AG04450 (cell line): ENCODE results near the gene UBE2E2. TPM values are rescaled to one million over a fixed set of nuclear protein-coding genes. Genes with fewer than 3 reads are reported as not detected.
"Not testable (repeated sequence)": the region's sequence is repeated elsewhere in the genome, so short reads cannot be mapped to it uniquely, and the experiment has no call there.

Source experiments
- CTCF ChIA-PET: fragments of 300-600, 350-600 bp; formaldehyde crosslinking; extraction: SDS; loops from one replicate; lab custom pipeline; 2022; ENCODE audit warnings: antibody characterized with exemption, inconsistent platforms; lab: Charles Lee
- POLR2A ChIA-PET: fragments of 350-600 bp; formaldehyde crosslinking; extraction: SDS; loops from one replicate; lab custom pipeline; 2021; ENCODE audit warnings: antibody characterized with exemption, inconsistent platforms; lab: Yijun Ruan, JAX
- DNase-seq: peaks from one replicate; pipeline ENCODE4 v3.0.0-alpha.2; 2011; ENCODE audit warnings: low read depth, low spot score
- H3K27ac ChIP-seq: one replicate; pipeline ENCODE4 v1.5.1; 2012; ENCODE audit warnings: low read depth, low read length, control low read depth
- H3K27me3 ChIP-seq: one replicate; pipeline ENCODE4 v1.6.0; 2012; ENCODE audit warnings: low read length; ENCODE audit not compliant: control insufficient read depth, insufficient read depth
- H3K4me3 ChIP-seq: 2 replicates; pipeline ENCODE4 v1.5.1; 2011; ENCODE audit warnings: mild to moderate bottlenecking, low read depth, low read length, control low read depth
- H3K9me3 ChIP-seq: 2 replicates; pipeline ENCODE4 v1.5.1; 2012; ENCODE audit warnings: low read length; ENCODE audit not compliant: control insufficient read depth, insufficient read depth
- polyA plus RNA-seq: library from polyadenylated mRNA; depleted of rRNA; stranded (reverse); fragments of >200 nt; gene quantifications from 2 replicates; pipeline ENCODE4 v1.2.3, GENCODE V29; 2011
- TF ChIP-seq, protein P1 (sequence below): IDR thresholded peaks from 2 replicates; pipeline ENCODE4 v1.5.1; 2011; ENCODE audit warnings: low read depth, low read length, control low read depth, inconsistent platforms

UBE2E2 gene
- polyA plus RNA-seq, 1 experiment: 43.2 TPM

DNA sequence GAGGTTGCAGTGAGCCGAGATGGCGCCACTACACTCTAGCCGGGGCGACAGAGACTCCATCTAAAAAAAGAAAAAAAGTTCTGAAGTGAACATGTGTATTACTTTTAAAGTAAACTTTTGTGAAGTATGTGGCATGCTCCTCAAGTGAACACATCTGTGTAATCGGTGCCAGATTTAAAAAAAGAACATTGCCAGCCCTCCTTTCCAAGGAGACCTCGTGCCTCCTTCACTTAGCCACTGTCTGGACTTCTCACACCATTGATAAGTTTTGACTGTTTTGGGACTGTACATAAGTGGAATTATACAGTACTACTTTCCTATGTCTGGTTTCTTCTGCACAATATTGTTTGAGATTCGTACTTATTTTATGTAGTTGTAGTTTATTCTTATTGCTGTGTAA, 140.4 kb downstream of the UBE2E2 start:
- CTCF ChIA-PET: no interaction called here
- Histone ChIP-seq H3K9me3 (no peaks in the 10 kb centered on the region), H3K27ac (no peak overlapping the region), H3K4me3 (no peak overlapping the region), H3K27me3 (no peaks in the 10 kb centered on the region)
- no peak for DNase-seq
- POLR2A ChIA-PET: no interaction called here
- TF ChIP-seq, protein P1, sequence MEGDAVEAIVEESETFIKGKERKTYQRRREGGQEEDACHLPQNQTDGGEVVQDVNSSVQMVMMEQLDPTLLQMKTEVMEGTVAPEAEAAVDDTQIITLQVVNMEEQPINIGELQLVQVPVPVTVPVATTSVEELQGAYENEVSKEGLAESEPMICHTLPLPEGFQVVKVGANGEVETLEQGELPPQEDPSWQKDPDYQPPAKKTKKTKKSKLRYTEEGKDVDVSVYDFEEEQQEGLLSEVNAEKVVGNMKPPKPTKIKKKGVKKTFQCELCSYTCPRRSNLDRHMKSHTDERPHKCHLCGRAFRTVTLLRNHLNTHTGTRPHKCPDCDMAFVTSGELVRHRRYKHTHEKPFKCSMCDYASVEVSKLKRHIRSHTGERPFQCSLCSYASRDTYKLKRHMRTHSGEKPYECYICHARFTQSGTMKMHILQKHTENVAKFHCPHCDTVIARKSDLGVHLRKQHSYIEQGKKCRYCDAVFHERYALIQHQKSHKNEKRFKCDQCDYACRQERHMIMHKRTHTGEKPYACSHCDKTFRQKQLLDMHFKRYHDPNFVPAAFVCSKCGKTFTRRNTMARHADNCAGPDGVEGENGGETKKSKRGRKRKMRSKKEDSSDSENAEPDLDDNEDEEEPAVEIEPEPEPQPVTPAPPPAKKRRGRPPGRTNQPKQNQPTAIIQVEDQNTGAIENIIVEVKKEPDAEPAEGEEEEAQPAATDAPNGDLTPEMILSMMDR: no peak

GRCh38 chr3:23344886-23345285, 141.8 kb downstream of the UBE2E2 start:
- CTCF ChIA-PET: no interaction called here
- no peak overlapping the region for H3K4me3 ChIP-seq
- POLR2A ChIA-PET: interaction anchor here (0.7 kb wide), 1 partner anchor 572 kb away, joined by 3 read pairs; the partner anchor contains the start of genes NKIRAS1 and RPL15

DNA sequence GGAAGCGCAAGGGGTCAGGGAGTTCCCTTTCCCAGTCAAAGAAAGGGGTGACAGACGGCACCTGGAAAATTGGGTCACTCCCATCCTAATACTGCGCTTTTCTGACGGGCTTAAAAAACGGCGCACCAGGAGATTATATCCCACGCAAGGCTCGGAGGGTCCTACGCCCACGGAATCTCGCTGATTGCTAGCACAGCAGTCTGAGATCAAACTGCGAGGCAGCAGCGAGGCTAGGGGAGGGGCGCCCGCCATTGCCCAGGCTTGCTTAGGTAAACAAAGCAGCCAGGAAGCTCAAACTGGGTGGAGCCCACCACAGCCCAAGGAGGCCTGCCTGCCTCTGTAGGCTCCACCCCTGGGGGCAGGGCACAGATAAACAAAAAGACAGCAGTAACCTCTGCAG, 146.3 kb downstream of the UBE2E2 start:
- CTCF ChIA-PET, H3K27me3 ChIP-seq, H3K9me3 ChIP-seq, H3K4me3 ChIP-seq, POLR2A ChIA-PET, DNase-seq, H3K27ac ChIP-seq: not testable (repeated sequence)

More at GRCh38 chr3:23344886-23345285, 141.8 kb downstream of the UBE2E2 start:
- peaks cover 3% of the 10 kb centered on the region for H3K9me3 ChIP-seq
- no peaks in the 10 kb centered on the region for H3K27me3 ChIP-seq
- TF ChIP-seq, protein P1: no peak
- DNase-seq: no peak
- no peak overlapping the region for H3K27ac ChIP-seq

DNA sequence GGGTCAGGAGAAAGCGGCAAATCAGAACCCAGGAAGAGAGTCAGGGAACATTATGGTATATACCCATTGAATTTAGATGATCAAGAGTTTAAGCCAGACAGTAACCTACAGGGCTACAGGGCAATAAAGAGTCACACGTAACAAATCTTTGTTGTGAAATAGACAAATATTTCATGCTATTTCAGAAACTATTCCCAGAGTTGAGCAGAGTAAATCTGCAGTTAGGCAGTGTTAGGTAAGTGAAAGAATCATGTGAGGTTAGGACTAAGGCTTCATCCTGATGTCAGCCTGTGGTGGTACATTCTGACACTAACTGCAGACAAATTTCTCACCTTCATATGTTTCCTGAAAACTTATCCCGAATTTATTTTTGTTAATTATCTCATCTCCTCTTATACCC, 153.0 kb downstream of the UBE2E2 start:
- Histone ChIP-seq H3K27ac (no peak overlapping the region), H3K27me3 (no peaks in the 10 kb centered on the region), H3K9me3 (no peaks in the 10 kb centered on the region), H3K4me3 (no peak overlapping the region)
- DNase-seq: no peak
- ChIA-PET POLR2A (no interaction called here), CTCF (no interaction called here)
- TF ChIP-seq, protein P1: no peak

GRCh38 chr3:23356923-23357322, 153.8 kb downstream of the UBE2E2 start:
- ChIA-PET CTCF (no interaction called here), POLR2A (no interaction called here)
- no peaks in the 10 kb centered on the region for H3K27me3 ChIP-seq
- no peak for DNase-seq
- no peaks in the 10 kb centered on the region for H3K9me3 ChIP-seq
- no peak overlapping the region for H3K4me3 ChIP-seq
- TF ChIP-seq, protein P1: no peak
- no peak overlapping the region for H3K27ac ChIP-seq

DNA sequence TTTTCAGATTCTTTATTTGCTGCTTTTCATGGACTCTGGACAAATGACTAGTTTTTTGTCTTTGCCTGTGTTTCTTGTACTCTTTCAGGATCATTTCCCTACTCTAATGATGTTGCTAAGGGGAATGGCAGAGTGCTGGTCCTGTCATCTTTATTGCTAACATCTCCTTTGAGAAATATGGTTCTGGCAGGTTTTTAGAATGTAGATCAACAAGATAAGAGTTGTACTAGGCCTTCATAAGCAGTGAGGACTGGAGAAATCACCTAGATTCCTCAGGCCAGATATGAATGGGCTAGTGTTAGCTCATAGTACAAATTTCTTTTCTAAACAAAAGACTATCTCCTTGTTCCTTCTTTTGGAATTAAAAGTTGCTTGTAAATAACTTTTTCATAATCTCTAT, 156.0 kb downstream of the UBE2E2 start:
- Histone ChIP-seq H3K4me3 (no peak overlapping the region), H3K9me3 (no peaks in the 10 kb centered on the region), H3K27me3 (no peaks in the 10 kb centered on the region), H3K27ac (no peak overlapping the region)
- no peak for DNase-seq
- CTCF ChIA-PET: no interaction called here
- TF ChIP-seq, protein P1: no peak
- POLR2A ChIA-PET: no interaction called here
